Ascending aorta (tissue), 2 donors: Measurements from ENCODE around the gene SNRNP48. TPM values are rescaled to one million over a fixed set of nuclear protein-coding genes. Genes with fewer than 3 reads are reported as not detected.

Source experiments
- DNase-seq, 2 donors: peaks; one replicate each; pipeline ENCODE4 v3.0.0-alpha.2; 2019; ENCODE audit warnings: low spot score in 2 of 2
- H3K27ac ChIP-seq, 2 donors: fragments of 200-600 bp; sonication (generic); one replicate each; pipeline ENCODE4 v1.5.1; 2016 to 2017; ENCODE audit warnings: mild to moderate bottlenecking in 1 of 2
- H3K27me3 ChIP-seq: fragments of 200-600 bp; sonication (generic); one replicate; pipeline ENCODE4 v1.5.1; 2017
- H3K36me3 ChIP-seq, 2 donors: fragments of 200-600 bp; sonication (generic); one replicate each; pipeline ENCODE4 v1.5.1; 2016
- H3K4me1 ChIP-seq, 2 donors: fragments of 200-600 bp; sonication (generic); one replicate each; pipeline ENCODE4 v1.5.1; 2016 to 2017; ENCODE audit warnings: mild to moderate bottlenecking in 1 of 2
- H3K4me3 ChIP-seq, 2 donors: fragments of 200-600 bp; sonication (generic); one replicate each; pipeline ENCODE4 v1.5.1; 2016 to 2017; ENCODE audit warnings: mild to moderate bottlenecking in 1 of 2
- H3K9me3 ChIP-seq, 2 donors: fragments of 200-600 bp; sonication (generic); one replicate each; pipeline ENCODE4 v1.5.1; 2016
- CTCF ChIP-seq, 3 experiments: fragments of 200-600 bp in 2 of 3; fragments of 450-650 bp in 1 of 3; sonication (generic) in 2 of 3; IDR thresholded peaks; one replicate each; pipeline ENCODE4 v1.5.1; 2016 to 2019; ENCODE audit warnings: antibody characterized with exemption in 3 of 3, mild to moderate bottlenecking in 1 of 3, moderate library complexity in 1 of 3
- intact Hi-C: fragments of 100-400 bp; cut with DNase I; formaldehyde crosslinking; loops from one replicate; pipeline ENCODE4 v1.15.1; 2023
- total RNA-seq: library from RNA; depleted of rRNA; stranded (reverse); fragments of >200 nt; gene quantifications from one replicate; pipeline ENCODE4 v1.1.0, GENCODE V29; 2016

Gene SNRNP48
- total RNA-seq, 1 donor from 2014 or later, result 1.3 TPM

- Histone ChIP-seq H3K27me3 (no peaks in the 10 kb centered on the region), H3K4me1 (no peaks in the 10 kb centered on the region), H3K9me3 (no peaks in the 10 kb centered on the region), H3K27ac (no peak overlapping the region), H3K4me3 (no peak overlapping the region), H3K36me3 (no peaks in the 10 kb centered on the region)
- no peak for DNase-seq
- TF ChIP-seq CTCF (IDR thresholded peaks at IDR 0.05), result no peak
- intact Hi-C loops, result no loop called here
These were observed 31.8 kb downstream of the SNRNP48 start for GRCh38 chr6:7621761-7622160.

DNA sequence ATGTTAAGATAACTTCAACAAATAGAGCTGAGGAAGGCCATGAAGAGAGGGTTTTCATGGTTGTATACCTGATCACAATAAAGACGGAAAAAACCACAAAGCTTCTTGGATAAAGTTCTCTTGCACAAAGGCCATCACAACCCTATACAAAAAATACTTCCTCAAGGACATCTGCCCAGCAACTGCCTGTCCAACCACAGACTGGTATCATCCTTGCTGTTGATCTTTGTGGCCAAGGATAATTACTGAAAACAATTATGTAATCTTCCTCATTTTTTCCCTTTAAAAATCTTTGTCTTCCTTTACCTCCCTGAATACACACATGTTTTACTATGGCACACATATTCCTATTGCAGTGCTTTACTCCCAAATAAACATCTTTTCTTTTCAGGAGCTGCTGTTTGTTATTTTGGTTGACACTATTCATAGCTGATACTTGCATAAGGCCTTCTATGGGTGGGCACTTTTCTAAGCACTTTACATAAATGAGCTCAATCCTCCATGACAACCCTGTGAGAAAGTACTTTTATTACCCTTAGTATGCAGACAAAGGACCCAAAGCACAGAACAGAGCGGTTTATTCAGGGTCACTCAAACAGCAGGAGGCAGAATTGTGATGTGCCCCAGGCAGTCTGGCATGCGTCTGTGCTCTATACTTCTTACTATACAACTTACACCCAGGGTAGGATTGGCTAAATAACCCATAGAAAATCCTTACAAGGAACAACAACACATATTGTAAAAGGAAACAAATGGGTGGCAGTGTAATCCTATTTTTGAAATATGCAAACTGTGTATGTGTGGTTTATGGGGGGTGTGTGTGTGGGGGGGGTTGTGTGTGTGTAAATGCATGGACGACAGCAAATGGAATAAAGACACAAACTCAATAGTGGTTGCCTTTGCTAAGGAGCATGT, 35.1 kb downstream of the SNRNP48 start:
- DNase-seq, result no peak
- Histone ChIP-seq H3K27me3 (no peaks in the 10 kb centered on the region), H3K27ac (no peak overlapping the region), H3K9me3 (no peaks in the 10 kb centered on the region), H3K4me1 (no peaks in the 10 kb centered on the region), H3K36me3 (no peaks in the 10 kb centered on the region), H3K4me3 (no peak overlapping the region)
- intact Hi-C loops, result no loop called here
- no peak for TF ChIP-seq CTCF (IDR thresholded peaks at IDR 0.05)

- Histone ChIP-seq H3K27me3 (no peaks in the 10 kb centered on the region), H3K36me3 (no peaks in the 10 kb centered on the region), H3K4me1 (no peaks in the 10 kb centered on the region), H3K4me3 (no peak overlapping the region), H3K27ac (no peak overlapping the region), H3K9me3 (no peaks in the 10 kb centered on the region)
- no peak for TF ChIP-seq CTCF (IDR thresholded peaks at IDR 0.05)
- DNase-seq, result no peak
- intact Hi-C loops, result no loop called here
These were observed 38.5 kb downstream of the SNRNP48 start for GRCh38 chr6:7628479-7628878.

- no peak for TF ChIP-seq CTCF (IDR thresholded peaks at IDR 0.05)
- Histone ChIP-seq H3K27me3 (no peaks in the 10 kb centered on the region), H3K4me1 (no peaks in the 10 kb centered on the region), H3K36me3 (no peaks in the 10 kb centered on the region), H3K27ac (no peak overlapping the region), H3K4me3 (no peak overlapping the region), H3K9me3 (no peaks in the 10 kb centered on the region)
- intact Hi-C loops, result no loop called here
- no peak for DNase-seq
These were observed 38.9 kb downstream of the SNRNP48 start for GRCh38 chr6:7628909-7629308.

- no peak for TF ChIP-seq CTCF (IDR thresholded peaks at IDR 0.05)
- Histone ChIP-seq H3K27me3 (no peaks in the 10 kb centered on the region), H3K36me3 (no peaks in the 10 kb centered on the region), H3K9me3 (no peaks in the 10 kb centered on the region), H3K4me3 (no peak overlapping the region), H3K27ac (no peak overlapping the region), H3K4me1 (no peaks in the 10 kb centered on the region)
- DNase-seq, result no peak
- intact Hi-C loops, result no loop called here
These were observed 39.3 kb downstream of the SNRNP48 start for GRCh38 chr6:7629321-7629720.
